RWPE1 (cell line): Measurements from ENCODE around the gene TMPRSS11D.
A peak's percentile ranks its signal among the peaks of the same experiment; 100 is the strongest.

ENCODE experiments used
- CTCF ChIA-PET: fragments of 350-600 bp; sonication (Branson Sonifier 250); formaldehyde crosslinking; extraction: SDS; loops from one replicate; lab custom pipeline; 2021; lab: Yijun Ruan, JAX
- POLR2A ChIA-PET: fragments of 400-600 bp; formaldehyde crosslinking; extraction: SDS; loops from one replicate; lab custom pipeline; 2020; ENCODE audit warnings: antibody characterized with exemption; ENCODE audit not compliant: low non-redundant PET; lab: Yijun Ruan, JAX
- DNase-seq: peaks from one replicate; pipeline ENCODE4 v3.0.0; 2012; ENCODE audit warnings: low spot score
- H3K27ac ChIP-seq: fragments of 450-650 bp; 2 replicates; pipeline ENCODE4 v1.5.1; 2017
- CTCF ChIP-seq: fragments of 450-650 bp; conservative IDR thresholded peaks from 2 replicates; pipeline ENCODE4 v1.5.1; 2017; ENCODE audit warnings: low read depth, mild to moderate bottlenecking

TMPRSS11D gene

GRCh38 chr4:67874986-67875385 lies 8.8 kb downstream of the TMPRSS11D start:
- H3K27ac ChIP-seq, result no peak overlapping the region
- ChIA-PET CTCF (no interaction called here), POLR2A (no interaction called here)
- no peak for TF ChIP-seq CTCF
- no peak for DNase-seq

- DNase-seq, result no peak
- no peak for TF ChIP-seq CTCF
- CTCF ChIA-PET, result no interaction called here
- H3K27ac ChIP-seq, result no peak overlapping the region
- POLR2A ChIA-PET, result no interaction called here
Measured at GRCh38 chr4:67873116-67873515, 10.7 kb downstream of the TMPRSS11D start.

- peak; percentile 43 for DNase-seq
- POLR2A ChIA-PET, result no interaction called here
- TF ChIP-seq CTCF, result peak; percentile 57
- H3K27ac ChIP-seq, result no peak overlapping the region
- CTCF ChIA-PET, result no interaction called here
Measured at GRCh38 chr4:67871867-67872266, 11.9 kb downstream of the TMPRSS11D start.

GRCh38 chr4:67869580-67870190 lies 14.1 kb downstream of the TMPRSS11D start:
- DNase-seq, result no peak
- ChIA-PET CTCF (no interaction called here), POLR2A (no interaction called here)
- H3K27ac ChIP-seq, result no peak overlapping the region
- TF ChIP-seq CTCF, result no peak

- H3K27ac ChIP-seq, result no peak overlapping the region
- no peak for TF ChIP-seq CTCF
- ChIA-PET POLR2A (no interaction called here), CTCF (interaction anchor here (0.6 kb wide), 1 partner anchor 648 kb away, joined by 3 read pairs; no protein-coding TSS in a partner anchor)
- peak; percentile 60 for DNase-seq
Measured at GRCh38 chr4:67861513-67861912, 22.3 kb downstream of the TMPRSS11D start.

- no peak overlapping the region for H3K27ac ChIP-seq
- POLR2A ChIA-PET, result no interaction called here
- no peak for TF ChIP-seq CTCF
- no peak for DNase-seq
- CTCF ChIA-PET, result interaction anchor here (0.6 to 0.9 kb wide), 3 partner anchors 74 to 126 kb away, joined by 3 read pairs; no protein-coding TSS in a partner anchor
Measured at GRCh38 chr4:67853336-67853735, 30.5 kb downstream of the TMPRSS11D start.
